ENCODE data around the gene NCR1.
"Not testable (repeated sequence)": the region's sequence is repeated elsewhere in the genome, so short reads cannot be mapped to it uniquely, and the experiment has no call there.

Gene NCR1

DNA sequence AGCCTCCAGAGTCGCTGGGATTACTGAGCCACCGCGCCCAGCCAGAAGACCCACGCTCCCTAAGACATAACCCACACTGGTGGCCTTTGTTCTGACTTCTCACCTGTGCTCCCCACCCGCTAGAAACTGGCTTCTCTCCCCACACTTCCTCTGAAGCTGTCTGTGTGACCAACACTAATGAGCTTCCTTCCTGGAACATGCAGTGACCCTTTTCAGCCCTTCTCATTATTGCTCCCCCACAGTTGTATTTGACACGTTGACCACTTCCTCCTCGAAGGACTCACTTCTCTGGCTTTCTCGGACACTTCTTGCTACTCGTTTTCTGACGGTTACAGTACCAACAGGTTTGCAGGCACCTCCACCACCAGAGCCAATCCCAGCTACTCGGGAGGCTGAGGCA lies 10.9 kb downstream of the NCR1 start:
- DNase-seq = no peak

DNA sequence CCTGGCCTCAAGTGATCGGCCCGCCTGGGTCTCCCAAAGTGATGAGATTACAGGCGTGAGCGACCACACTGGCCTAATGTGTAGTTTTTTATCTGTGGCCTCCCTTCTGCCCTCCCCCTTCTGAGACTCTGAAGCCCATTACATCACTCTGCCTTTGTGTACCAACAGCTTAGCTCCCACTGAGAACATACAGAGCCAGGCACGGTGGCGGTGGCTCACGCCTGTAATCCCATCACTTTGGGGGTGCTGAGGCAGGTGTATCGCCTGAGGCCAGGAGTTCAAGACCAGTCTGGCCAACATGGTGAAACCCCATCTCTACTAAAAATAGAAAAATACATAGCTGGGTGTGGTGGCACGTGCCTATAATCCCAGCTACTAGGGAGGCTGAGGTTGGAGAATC lies 12.6 kb downstream of the NCR1 start:
- DNase-seq = no peak

DNA sequence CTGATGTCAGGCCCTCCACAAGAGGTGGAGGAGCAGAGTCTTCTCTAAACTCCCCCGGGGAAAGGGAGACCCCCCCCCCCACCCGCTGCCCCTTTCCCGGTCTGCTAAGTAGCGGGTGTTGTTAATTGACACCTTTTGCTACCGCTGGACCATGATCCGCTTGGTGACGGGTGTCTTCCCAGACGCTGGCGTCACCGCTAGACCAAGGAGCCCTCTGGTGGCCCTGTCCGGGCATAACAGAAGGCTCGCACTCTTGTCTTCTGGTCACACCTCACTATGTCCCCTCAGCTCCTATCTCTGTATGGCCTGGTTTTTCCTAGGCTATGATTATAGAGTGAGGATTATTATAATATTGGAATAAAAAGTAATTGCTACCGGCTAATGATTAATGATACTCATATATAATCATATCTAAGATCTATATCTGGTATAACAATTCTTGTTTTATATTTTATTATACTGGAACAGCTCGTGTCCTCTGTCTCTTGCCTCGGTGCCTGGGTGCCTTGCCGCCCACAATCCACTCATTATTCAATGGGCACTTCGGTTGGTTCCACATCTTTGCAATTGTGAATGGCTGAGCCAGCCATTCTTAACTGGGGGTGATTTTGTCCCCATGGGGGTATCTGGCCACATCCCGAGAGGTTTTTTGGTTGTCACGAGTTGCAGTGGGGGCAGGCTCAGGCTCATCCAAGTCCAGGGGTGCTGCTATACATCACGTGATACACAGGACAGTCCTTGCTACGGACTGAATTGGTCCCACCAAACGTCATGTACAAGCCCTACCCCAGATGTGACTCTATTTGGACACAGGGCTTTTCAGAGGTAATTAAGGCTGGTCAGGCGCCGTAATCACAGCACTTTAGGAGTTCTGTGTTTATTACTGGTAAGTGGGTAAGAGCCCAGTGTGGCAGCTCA lies 14.0 kb downstream of the NCR1 start:
- not testable (repeated sequence) for DNase-seq

DNA sequence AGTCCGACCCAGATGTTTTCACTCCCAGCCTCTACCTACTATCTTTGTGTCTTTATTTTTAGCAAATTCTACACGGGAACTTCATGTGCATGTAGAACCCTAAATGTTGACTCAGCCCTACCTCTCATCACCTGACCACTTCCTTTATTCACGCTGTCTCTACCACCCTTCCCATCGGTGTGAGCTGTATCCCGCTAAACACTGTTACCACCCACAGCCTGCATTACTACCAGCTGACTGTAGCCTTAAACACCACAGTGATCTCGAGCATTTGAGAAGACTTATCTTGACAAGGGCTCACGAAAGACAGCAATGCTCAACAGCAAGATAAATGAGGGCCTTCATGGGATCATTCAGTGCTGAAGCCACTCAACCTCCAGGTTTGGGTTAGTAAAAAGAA lies 15.1 kb downstream of the NCR1 start:
- no peak for DNase-seq

DNA sequence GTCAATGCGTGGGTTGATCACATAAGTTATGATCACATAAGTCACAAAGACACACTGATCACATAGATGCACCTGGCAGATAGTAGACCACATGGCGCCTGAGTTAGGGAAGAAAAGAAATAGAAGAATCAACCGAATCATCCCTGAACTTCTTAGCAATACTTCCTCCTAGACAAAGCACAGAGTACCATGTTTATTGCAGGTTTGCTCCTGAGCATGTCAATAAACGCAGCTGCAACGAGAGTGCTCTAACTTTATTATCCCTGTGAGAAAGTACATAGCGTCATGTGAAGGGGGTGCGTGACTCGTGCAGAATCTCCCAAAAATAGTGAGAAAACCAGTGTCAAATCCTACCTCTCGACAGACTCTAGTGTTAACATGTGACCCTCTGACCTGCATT lies 17.3 kb downstream of the NCR1 start:
- DNase-seq = no peak

DNA sequence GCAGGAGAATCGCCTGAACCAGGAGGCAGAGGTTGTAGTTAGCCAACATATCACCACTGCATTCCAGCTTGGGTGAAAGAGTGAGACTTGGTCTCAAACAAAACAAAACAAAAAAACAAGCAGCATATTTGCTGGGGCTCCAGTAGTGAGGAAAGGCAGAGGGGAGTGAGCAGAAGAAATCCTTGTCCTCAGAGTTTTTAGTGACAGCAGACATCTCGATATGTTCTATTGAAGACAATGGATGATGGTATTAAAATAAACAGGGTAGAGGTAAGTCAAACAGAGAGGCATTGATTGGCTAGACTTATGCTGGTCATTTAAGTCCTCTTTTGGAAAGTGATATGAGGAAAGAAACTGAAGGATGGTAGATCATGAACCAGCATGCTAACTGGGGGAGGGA lies 22.4 kb downstream of the NCR1 start:
- no peak for DNase-seq

DNA sequence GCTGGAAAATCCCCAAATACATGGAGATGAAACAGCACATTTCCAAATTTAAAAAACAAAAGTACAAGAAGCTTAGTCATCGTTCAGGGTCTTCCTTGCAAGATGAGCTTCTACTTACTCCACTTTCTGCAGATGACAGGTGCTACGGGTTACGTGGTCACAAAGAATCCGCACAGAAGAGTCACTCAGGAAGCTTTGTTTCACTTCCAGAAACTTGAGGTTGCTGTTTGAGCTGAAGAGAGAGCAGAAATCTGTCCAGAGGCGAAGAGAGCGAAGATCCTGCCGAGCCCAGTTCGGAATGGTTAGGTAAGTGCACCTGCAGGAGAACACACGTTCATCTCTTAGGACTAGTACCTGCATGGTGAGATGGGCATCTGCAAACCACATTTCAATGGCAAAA lies 32.0 kb downstream of the NCR1 start:
- DNase-seq = no peak

DNA sequence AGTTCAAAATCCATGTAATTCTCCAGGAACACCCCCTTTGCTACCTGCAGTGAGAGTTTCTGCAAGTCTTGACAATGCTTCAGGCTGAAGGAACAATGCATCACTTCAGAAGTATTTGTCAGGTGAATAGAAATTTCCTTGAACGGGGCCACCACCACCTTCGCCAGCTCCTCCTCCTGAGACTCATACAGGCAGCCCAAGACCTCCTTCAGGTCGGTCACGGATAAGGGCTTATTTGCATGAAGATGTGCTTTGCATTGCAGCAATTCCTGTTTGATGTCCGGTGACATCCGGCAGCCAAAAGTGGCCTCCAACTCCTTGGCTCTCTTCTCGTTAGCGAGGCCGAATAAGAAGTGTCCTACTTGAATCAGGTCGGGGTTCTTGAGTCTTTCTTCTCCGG lies 33.0 kb downstream of the NCR1 start:
- DNase-seq = no peak

DNA sequence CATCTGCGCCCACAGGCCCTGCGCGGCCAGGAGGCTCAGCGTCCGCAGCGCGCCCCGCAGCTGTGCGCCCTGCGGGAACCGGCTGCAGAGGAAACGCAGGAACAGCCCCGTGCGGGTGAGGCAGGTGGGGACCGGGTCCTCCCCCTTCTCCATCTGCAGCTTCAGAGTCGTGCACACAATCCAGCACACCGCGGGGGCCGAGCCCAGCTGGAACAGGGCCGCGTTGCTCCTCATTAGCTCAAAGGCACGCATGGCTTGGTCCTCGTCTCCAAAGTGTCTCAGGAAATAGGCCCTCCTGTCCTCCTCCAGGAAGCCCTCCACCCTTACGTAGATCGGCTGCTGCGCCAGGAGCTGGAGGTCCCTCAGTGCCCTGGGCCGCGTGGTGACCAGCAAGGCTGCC lies 33.6 kb downstream of the NCR1 start:
- DNase-seq = not testable (repeated sequence)

DNA sequence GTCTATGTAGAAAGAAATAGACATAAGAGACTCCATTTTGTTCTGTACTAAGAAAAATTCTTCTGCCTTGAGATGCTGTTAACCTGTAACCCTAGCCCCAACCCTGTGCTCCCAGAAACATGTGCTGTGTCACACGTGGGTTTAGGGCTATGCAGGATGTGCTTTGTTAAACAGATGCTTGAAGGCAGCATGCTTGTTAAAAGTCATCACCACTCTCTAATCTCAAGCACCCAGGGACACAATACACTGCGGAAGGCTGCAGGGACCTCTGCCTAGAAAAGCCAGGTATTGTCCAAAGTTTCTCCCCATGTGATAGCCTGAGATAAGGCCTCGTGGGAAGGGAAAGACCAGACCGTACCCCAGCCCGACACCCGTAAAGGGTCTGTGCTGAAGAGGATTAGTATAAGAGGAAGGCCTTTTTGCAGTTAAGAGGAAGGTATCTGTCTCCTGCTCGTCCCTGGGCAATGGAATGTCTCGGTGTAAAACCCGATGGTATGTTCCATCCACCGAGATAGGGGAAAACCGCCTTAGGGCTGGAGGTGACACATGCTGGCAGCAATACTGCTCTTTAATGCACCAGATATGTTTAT lies 37.9 kb downstream of the NCR1 start:
- not testable (repeated sequence) for DNase-seq

DNA sequence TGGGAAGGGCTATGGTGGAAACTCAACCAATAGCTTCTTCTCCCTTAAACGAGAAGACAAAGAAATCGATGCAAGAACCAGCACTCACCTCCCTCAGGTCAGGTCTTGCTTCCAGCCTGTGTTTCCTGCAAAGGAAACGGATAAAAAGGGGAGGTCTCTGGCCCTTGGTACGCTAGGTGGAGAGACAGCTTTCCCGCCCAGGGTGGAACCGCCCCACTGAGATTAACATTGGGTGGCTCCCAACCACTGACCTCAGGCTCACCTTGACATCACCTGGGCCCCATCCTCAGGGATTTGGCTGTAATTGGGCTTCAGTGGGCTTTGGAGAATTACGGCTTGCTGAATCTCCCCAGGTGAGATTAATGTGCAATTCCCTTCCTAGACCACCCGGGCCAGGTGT lies 41.4 kb downstream of the NCR1 start, which contains the start of gene NLRP7:
Gene NLRP7, minus strand, starts transcription at position 150 of the 400 bp plus-strand sequence.
- no peak for DNase-seq

DNA sequence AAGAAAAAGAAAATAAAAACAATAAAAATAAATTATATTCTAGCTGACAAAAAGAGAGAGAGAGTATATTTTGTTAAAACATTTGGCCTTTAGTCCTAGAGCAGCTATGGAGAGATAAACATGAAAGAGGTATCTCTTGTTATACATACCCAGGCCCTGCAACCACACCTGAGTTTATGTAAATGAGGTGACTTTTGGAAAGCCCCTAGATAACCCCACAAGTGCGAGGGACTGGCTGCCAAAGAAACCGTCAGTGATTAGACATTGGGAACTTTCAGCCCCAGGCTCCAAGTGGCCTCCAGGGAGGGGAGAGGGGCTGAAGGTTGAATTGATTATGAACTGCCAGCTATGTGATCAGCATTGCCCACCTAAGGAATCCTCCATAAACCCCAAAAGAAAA lies 43.5 kb downstream of the NCR1 start:
- no peak for DNase-seq

DNA sequence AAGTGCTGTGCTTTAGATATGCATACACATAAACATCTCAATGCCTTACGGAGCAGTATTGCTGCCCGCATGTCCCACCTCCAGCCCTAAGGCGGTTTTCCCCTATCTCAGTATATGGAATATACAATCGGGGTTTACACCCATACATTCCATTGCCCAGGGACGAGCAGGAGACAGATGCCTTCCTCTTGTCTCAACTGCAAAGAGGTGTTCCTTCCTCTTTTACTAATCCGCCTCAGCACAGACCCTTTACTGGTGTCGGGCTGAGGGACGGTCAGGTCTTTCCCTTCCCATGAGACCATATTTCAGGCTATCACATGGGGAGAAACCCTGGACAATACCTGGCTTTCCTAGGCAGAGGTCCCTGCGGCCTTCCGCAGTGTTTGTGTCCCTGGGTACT lies 44.6 kb downstream of the NCR1 start:
- DNase-seq = not testable (repeated sequence)

DNA sequence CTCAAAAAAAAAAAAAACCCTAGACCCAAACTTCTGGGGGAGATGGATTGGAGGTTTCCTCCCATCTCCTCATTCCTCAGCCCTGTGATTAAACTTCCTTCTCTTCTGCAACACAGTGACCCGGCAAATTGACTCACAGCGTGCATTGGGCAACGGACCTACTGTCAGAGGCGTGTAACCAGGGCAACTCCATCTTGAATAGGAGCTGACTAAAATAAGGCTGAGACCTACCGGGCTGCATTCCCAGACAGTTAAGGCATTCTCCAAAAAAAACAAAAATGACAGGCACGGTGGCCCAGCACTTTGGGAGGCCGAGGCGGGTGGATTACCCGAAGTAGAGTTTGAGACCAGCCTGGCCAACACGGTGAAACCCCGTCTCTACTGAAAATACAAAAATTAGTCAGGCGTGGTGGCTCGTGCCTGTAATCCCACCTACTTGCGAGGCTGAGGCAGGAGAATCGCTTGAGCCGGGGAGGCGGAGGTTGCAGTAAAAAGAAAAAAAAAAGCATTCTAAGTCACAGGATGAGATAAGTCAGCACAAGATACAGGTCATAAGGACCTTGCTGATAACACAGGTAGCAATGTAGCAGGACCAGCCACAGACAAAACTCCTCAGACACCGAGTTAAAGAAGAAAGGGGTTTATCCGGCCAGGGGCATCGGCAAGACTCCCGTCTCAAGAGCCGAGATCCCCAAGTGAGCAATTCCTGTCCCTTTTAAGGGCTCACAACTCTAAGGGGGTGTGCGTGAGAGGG lies 46.8 kb downstream of the NCR1 start:
- DNase-seq = no peak

DNA sequence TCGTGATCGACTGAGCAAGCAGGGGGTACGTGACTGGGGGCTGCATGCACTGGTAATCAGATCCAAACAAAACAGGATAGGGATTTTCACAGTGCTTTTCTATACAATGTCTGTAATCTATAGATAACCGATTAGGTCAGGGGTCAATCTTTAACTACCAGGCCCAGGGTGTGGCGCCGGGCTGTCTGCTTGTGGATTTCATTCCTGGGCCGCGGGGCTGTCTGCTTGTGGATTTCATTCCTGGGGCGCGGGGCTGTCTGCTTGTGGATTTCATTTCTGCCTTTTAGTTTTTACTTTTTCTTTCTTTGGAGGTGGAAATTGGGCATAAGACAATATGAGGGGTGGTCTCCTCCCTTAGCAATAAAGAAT lies 47.4 kb downstream of the NCR1 start:
- DNase-seq = not testable (repeated sequence)

DNA sequence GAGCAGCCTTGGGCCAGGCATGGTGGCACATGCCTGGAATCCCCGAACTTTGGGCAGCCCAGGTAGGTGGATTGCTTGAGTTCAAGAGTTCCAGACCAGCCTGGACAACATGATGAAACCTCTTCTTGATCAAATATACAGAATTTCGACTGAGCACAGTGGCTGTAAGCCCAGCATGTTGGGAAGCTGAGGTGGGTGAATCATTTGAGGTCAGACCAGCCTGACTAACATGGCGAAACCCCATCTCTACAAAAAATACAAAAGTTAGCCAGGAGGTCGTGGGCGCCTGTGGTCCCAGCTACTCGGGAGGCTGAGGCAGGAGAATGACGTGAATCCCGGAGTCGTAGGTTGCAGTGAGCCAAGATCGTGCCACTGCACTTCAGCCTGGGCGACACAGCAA lies 49.4 kb downstream of the NCR1 start:
- DNase-seq = no peak

DNA sequence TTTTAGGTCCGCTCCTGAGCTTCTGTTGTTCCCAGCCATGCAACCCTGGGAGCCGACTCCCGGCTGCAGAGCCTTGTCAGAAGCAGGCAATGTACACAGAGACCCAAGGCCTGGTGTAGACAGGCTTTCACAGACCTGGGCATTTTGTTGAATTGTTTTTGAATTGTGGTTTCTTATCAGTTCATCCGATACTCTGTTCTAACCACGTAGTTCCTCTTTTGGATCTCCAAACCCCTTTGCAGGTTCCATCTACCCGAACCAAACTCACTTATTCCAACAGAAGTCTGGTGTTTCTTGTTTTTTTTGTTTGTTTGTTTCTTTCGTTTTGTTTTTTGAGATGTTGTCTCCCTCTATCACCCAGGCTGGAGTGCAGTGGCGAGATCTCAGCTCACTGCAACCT lies 53.9 kb downstream of the NCR1 start:
- no peak for DNase-seq

Measured in NCI-H345 (cell line).